Measurements from ENCODE around the gene ZNF546. TPM values are rescaled to one million over a fixed set of nuclear protein-coding genes. Genes with fewer than 3 reads are reported as not detected.

ZNF546 gene
- total RNA-seq, 4 donors from 2014 or later: 8.4 to 13.3 (median 10.2) TPM

DNA sequence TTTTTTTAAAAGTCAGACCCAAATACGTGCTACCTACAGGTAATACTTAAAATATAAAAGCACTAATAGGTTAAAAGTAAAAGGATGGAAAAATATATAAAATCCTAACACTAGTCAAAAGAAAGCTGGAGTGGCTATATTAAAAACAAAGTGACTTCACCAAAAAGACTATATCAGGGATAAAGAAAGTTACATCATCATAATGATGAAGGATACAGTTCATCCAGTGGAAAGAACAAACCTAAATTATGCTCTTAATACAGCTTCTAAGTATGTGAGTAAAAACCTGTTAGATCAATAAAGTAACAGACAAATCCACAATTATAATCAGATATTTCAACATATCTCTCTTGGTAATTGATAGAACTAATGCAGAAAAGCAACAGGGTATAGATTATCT lies 60.3 kb downstream of the ZNF546 start:
- DNase-seq: no peak
- WGBS, 2 donors: 66 to 84% methylated on average over 1 of the region's 1 CpG
- no peaks in the 10 kb centered on the region for H3K36me3 ChIP-seq
- TF ChIP-seq, protein P1, sequence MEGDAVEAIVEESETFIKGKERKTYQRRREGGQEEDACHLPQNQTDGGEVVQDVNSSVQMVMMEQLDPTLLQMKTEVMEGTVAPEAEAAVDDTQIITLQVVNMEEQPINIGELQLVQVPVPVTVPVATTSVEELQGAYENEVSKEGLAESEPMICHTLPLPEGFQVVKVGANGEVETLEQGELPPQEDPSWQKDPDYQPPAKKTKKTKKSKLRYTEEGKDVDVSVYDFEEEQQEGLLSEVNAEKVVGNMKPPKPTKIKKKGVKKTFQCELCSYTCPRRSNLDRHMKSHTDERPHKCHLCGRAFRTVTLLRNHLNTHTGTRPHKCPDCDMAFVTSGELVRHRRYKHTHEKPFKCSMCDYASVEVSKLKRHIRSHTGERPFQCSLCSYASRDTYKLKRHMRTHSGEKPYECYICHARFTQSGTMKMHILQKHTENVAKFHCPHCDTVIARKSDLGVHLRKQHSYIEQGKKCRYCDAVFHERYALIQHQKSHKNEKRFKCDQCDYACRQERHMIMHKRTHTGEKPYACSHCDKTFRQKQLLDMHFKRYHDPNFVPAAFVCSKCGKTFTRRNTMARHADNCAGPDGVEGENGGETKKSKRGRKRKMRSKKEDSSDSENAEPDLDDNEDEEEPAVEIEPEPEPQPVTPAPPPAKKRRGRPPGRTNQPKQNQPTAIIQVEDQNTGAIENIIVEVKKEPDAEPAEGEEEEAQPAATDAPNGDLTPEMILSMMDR (IDR thresholded peaks at IDR 0.05): no peak
- no peak for TF ChIP-seq POLR2A (IDR thresholded peaks at IDR 0.05)
- H3K27me3 ChIP-seq: no peaks in the 10 kb centered on the region
- no peak overlapping the region for H3K27ac ChIP-seq
- peaks cover 6 to 16% of the 10 kb centered on the region in 2 donors for H3K4me1 ChIP-seq
- no peaks in the 10 kb centered on the region for H3K9me3 ChIP-seq
- intact Hi-C loops (cut with DNase I): no loop called here
- H3K4me3 ChIP-seq (replicated peaks in 1 of 3): no peak overlapping the region

DNA sequence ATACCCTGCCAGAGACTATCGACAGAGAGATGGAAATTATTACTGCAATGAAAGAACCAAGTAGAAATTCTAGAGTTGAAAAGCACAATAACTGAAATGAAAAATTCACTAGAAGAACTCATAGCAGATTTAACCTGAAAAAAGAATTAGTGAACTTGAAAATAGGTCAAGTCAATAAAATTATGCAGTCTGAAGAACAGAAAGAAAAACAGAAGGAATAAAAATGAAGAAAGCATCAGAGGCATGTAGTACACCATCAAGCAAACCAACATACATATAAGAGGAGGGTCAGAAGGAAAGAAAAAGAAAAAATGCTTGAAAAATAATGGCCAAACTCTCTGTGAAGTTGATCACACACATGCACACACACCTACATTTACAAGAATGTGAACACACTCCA lies 62.8 kb downstream of the ZNF546 start:
- H3K4me1 ChIP-seq: peaks cover 5 to 13% of the 10 kb centered on the region in 2 donors
- H3K36me3 ChIP-seq: no peaks in the 10 kb centered on the region
- H3K9me3 ChIP-seq: no peaks in the 10 kb centered on the region
- TF ChIP-seq, protein P1 (IDR thresholded peaks at IDR 0.05): no peak
- TF ChIP-seq POLR2A (IDR thresholded peaks at IDR 0.05): no peak
- no peak for DNase-seq
- H3K27ac ChIP-seq: no peak overlapping the region
- H3K27me3 ChIP-seq: no peaks in the 10 kb centered on the region
- 91 to 96% methylated on average over 1 of the region's 1 CpG for WGBS, 2 donors
- no peak overlapping the region for H3K4me3 ChIP-seq (replicated peaks in 1 of 3)
- intact Hi-C loops (cut with DNase I): no loop called here

DNA sequence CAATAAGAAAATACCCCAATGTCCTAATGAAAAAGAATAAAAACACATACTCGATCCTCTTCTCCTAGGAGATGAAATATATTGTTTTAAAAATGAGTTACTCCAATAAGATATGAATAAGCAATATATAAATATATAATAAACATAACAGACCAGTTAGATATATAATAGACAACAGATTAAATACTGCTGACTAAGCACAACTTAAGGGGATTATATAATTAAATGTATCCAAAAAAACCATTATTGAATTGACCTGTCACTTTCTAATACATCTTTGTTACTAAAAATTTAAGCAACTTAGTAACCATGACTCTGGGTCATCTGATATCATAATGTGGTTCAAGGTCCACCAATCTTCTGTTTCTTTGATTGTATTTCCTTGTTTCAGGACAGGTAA lies 73.2 kb downstream of the ZNF546 start:
- no peaks in the 10 kb centered on the region for H3K27me3 ChIP-seq
- no peak for DNase-seq
- H3K4me3 ChIP-seq (replicated peaks in 1 of 3): no peak overlapping the region
- no peaks in the 10 kb centered on the region for H3K9me3 ChIP-seq
- intact Hi-C loops (cut with DNase I): no loop called here
- TF ChIP-seq POLR2A (IDR thresholded peaks at IDR 0.05): no peak
- TF ChIP-seq, protein P1 (IDR thresholded peaks at IDR 0.05): no peak
- no peak overlapping the region for H3K27ac ChIP-seq
- 95 to 96% methylated on average over 1 of the region's 1 CpG for WGBS, 2 donors
- no peaks in the 10 kb centered on the region for H3K4me1 ChIP-seq
- H3K36me3 ChIP-seq: peaks cover 13 to 14% of the 10 kb centered on the region in 2 donors

Other genes with a start within 250 kb of the ZNF546 start
- not detected for gene LEUTX, start 218.2 kb upstream of the ZNF546 start, total RNA-seq
- 10 to 100 TPM; 15.6 to 31.2 (median 22.6) TPM for gene DYRK1B, start 162.9 kb upstream of the ZNF546 start, total RNA-seq
- gene FBL, start 150.7 kb upstream of the ZNF546 start, total RNA-seq: 100 to 1,000 TPM in 1 of 4 donors, 10 to 100 TPM in 3; 80.9 to 118 (median 91.1) TPM
- gene FCGBP, start 62.4 kb upstream of the ZNF546 start, total RNA-seq: 100 to 1,000 TPM; 213 to 975 (median 755) TPM
- 100 to 1,000 TPM; 120 to 220 (median 166) TPM for gene PSMC4, start 25.9 kb upstream of the ZNF546 start, total RNA-seq
- gene ZNF780B, start 59.2 kb downstream of the ZNF546 start, total RNA-seq: 10 to 100 TPM; 22.3 to 44.6 (median 30.9) TPM
- gene ZNF780A, start 93.9 kb downstream of the ZNF546 start, total RNA-seq: 10 to 100 TPM; 26.8 to 60.1 (median 33.8) TPM
- gene MAP3K10, start 194.4 kb downstream of the ZNF546 start, total RNA-seq: 10 to 100 TPM in 3 of 4 donors, 1 to 10 TPM in 1; 9.1 to 19.6 (median 15.9) TPM
- not detected for gene TTC9B, start 221.3 kb downstream of the ZNF546 start, total RNA-seq
- 1 to 10 TPM in 1 of 4 donors, under 1 TPM in 2, not detected in 1; 0.13 to 3.2 (median 0.68) TPM for gene CCNP, start 229.6 kb downstream of the ZNF546 start, total RNA-seq

All from thyroid gland (tissue), 4 donors.